Measurements from ENCODE around the gene DAPK3.
A peak's percentile ranks its signal among the peaks of the same experiment; 100 is the strongest.
"Not testable (repeated sequence)": the region's sequence is repeated elsewhere in the genome, so short reads cannot be mapped to it uniquely, and the experiment has no call there.

Gene DAPK3

GRCh38 chr19:3975637-3976087 is 4.8 kb upstream of the DAPK3 start:
- no peaks in the 10 kb centered on the region for H3K9me3 Mint-ChIP-seq
- peak overlapping the region; percentile 61 for H3K27ac Mint-ChIP-seq
- H3K36me3 Mint-ChIP-seq (ENCODE audit: low read depth): peaks cover 38% of the 10 kb centered on the region
- no peak for TF ChIP-seq CTCF (IDR thresholded peaks at IDR 0.05)
- no peak for DNase-seq
- H3K4me3 Mint-ChIP-seq: no peak overlapping the region
- H3K27me3 Mint-ChIP-seq (ENCODE audit: low read depth, poor library complexity): peaks cover 3% of the 10 kb centered on the region
- H3K4me1 Mint-ChIP-seq: peaks cover 4% of the 10 kb centered on the region

DNA sequence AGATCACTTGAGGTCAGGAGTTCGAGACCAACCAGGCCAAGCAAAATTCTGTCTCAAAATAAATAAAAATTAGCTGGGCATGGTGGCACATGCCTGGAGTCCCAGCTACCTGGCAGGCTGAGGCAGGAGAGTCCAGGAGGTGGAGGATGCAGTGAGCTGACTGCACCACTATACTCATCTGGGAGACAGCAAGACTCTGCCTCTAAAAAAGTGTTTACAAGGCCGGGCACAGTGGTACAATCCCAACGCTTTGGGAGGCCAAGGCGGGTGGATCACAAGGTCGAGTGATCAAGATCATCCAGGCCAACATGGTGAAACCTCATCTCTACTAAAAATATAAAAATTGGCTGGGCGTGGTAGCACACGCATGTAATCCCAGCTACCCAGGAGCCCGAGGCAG is 4.2 kb upstream of the DAPK3 start:
- TF ChIP-seq CTCF (IDR thresholded peaks at IDR 0.05): no peak
- Mint-ChIP-seq H3K27ac (no peak overlapping the region), H3K9me3 (no peaks in the 10 kb centered on the region), H3K27me3 (ENCODE audit: low read depth, poor library complexity) (peaks cover 4% of the 10 kb centered on the region), H3K4me1 (peaks cover 8% of the 10 kb centered on the region), H3K36me3 (ENCODE audit: low read depth) (peaks cover 38% of the 10 kb centered on the region), H3K4me3 (no peak overlapping the region)
- DNase-seq: no peak

DNA sequence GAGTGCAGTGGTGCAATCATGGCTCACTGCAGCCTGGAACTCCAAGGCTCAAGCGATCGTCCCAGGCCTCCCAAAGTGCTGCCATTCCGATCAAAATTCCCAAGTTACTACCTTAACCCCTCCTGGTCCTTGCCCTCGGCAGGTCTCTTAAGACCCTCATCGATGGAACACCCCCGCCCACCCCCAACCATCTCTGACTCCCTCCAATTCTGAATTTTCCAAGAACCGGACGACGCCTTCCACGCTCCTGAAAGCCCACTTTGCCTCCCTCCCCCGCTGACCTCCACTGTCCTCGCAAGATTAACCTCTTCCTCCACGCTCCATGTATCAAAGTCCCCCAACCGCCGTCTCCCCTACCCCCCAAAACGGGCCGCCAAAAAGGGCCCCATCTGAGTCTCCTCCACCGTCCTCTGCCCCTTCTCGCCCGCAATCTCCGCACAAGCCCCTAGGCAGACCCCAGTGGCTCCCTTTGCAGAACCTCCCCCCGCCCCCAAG is 539 bp downstream of the DAPK3 start:
- H3K9me3 Mint-ChIP-seq: no peaks in the 10 kb centered on the region
- H3K27ac Mint-ChIP-seq: peak overlapping the region; percentile 99
- DNase-seq: peak; percentile 22
- peaks cover 17% of the 10 kb centered on the region for H3K36me3 Mint-ChIP-seq (ENCODE audit: low read depth)
- H3K27me3 Mint-ChIP-seq (ENCODE audit: low read depth, poor library complexity): peaks cover 6% of the 10 kb centered on the region
- peak overlapping the region; percentile 89 for H3K4me3 Mint-ChIP-seq
- no peak for TF ChIP-seq CTCF (IDR thresholded peaks at IDR 0.05)
- H3K4me1 Mint-ChIP-seq: peaks cover 35% of the 10 kb centered on the region

DNA sequence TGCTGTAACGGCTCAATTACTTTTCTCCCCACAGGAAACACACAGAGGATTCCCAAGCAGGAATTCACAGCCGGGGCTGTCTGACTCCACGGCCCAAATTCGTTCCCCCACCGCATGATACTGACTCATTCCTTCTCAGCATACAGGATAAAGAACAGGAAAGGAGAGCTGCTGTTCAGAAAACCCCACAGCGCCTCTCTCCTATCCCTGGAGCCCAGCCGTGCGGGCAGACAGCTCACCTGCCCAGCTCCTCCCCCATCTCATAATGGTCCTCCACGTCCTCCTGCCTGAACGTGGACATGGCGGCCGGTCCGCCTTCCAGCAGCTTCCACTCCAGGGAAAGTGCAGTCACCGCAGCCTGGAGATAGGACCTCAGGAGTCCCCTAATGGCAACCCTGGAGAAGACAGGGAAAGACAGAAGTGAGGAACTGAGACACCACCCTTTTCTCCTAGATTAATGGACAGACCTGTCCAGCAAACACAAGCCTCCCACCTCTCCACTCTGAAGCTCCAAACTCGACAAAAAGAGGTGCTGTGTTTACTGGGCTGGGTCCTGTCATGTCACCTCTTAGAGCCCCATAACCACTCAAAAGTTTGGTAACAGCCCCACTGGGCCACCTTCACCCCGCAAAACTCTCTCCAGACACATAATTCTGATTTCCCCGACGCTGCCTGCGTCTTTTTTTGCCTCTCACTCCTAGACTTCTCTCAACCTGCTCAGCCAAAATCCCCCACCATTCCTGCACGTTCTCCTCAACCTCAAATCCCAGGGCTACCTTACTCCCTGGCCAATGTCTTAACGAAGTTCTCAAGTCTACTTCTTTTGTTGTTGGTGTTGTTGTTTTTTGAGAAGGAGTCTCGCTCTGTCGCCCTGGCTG is 1.2 kb downstream of the DAPK3 start:
- TF ChIP-seq CTCF (IDR thresholded peaks at IDR 0.05): peak; percentile 20
- Mint-ChIP-seq H3K36me3 (ENCODE audit: low read depth) (peaks cover 23% of the 10 kb centered on the region), H3K4me1 (peaks cover 35% of the 10 kb centered on the region), H3K9me3 (no peaks in the 10 kb centered on the region), H3K27ac (peak overlapping the region; percentile 99), H3K27me3 (ENCODE audit: low read depth, poor library complexity) (peaks cover 6% of the 10 kb centered on the region), H3K4me3 (peak overlapping the region; percentile 89)
- DNase-seq: peak; percentile 32

DNA sequence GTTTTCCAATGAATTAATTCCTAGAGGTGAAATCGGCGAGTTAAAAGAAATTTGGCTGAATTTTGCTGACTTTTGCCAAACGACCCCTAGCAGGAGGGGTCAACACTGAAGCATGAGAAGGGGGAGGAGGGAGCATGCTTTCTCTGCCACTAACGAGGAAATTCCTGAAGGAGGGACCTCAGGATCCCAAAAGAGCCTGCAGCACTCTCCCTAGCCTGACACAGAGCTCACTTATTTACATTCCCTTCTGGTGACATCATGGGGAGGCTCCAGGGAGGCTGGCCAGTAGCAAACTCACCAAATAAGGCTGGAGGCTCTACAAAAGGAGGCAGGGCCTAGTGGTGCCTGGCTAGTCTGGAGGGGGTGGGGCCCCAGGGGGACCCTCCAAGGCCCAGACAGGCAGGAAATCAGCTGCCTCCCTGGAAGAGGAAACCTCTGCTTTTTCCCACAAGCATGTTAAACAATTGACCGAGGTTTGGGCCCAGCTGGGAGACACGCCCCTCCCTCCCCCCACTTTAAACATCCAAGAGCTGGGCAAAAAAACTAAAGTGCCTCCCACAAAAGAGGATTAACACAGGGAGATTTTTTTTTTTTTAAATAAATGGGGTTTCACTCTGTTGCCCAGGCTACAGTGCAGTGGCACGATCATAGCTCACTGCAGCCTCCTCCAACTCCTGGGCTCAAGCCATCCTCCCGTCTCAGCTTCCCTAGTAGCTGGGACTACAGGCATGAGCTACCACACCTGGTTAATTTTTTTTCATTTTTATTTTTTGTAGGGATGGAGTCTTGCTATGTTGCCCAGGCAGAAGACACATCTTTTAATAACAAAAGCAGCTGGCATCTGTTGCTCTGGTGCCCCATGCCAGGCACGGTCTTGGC is 2.1 kb downstream of the DAPK3 start:
- TF ChIP-seq CTCF (IDR thresholded peaks at IDR 0.05): no peak
- peak overlapping the region; percentile 99 for H3K27ac Mint-ChIP-seq

GRCh38 chr19:3967983-3968382 is 2.9 kb downstream of the DAPK3 start:
- Mint-ChIP-seq H3K36me3 (ENCODE audit: low read depth) (peaks cover 33% of the 10 kb centered on the region), H3K27ac (peak overlapping the region; percentile 99), H3K4me3 (peak overlapping the region; percentile 89), H3K4me1 (peaks cover 35% of the 10 kb centered on the region)
- not testable (repeated sequence) for H3K27me3 Mint-ChIP-seq (ENCODE audit: low read depth, poor library complexity); DNase-seq; H3K9me3 Mint-ChIP-seq

More for the DNA sequence above, 2.1 kb downstream of the DAPK3 start:
- Mint-ChIP-seq H3K36me3 (ENCODE audit: low read depth) (peaks cover 27% of the 10 kb centered on the region), H3K9me3 (no peaks in the 10 kb centered on the region), H3K4me3 (peak overlapping the region; percentile 89), H3K27me3 (ENCODE audit: low read depth, poor library complexity) (peaks cover 6% of the 10 kb centered on the region), H3K4me1 (peaks cover 35% of the 10 kb centered on the region)
- DNase-seq: peak; percentile 76
